GM21447 (cell line): ENCODE results near the gene BCL7C.
"Not testable (repeated sequence)": the region's sequence is repeated elsewhere in the genome, so short reads cannot be mapped to it uniquely, and the experiment has no call there.

ENCODE experiments used
- ATAC-seq: cut with Tn5 transposase; IDR thresholded peaks from one replicate; pipeline ENCODE4 v1.9.1; 2021; ENCODE audit not compliant: unreplicated experiment

Gene BCL7C

GRCh38 chr16:30893744-30894539 is at the start of gene BCL7C:
Gene BCL7C (minus strand): TSS chr16:30894077. CDS start chr16:30893944, 133 bp downstream.
- ATAC-seq = peak; percentile 65

- ATAC-seq = no peak
These were observed 48.5 kb upstream of the BCL7C start for GRCh38 chr16:30942426-30942806.

- peak; percentile 86 for ATAC-seq
These were observed 47.9 kb upstream of the BCL7C start for GRCh38 chr16:30941600-30942425.

- not testable (repeated sequence) for ATAC-seq
These were observed 45.7 kb upstream of the BCL7C start for GRCh38 chr16:30939571-30939970.

- ATAC-seq = no peak
These were observed 43.8 kb upstream of the BCL7C start for GRCh38 chr16:30937692-30938091.

- no peak for ATAC-seq
These were observed 41.1 kb upstream of the BCL7C start for GRCh38 chr16:30934827-30935557.

DNA sequence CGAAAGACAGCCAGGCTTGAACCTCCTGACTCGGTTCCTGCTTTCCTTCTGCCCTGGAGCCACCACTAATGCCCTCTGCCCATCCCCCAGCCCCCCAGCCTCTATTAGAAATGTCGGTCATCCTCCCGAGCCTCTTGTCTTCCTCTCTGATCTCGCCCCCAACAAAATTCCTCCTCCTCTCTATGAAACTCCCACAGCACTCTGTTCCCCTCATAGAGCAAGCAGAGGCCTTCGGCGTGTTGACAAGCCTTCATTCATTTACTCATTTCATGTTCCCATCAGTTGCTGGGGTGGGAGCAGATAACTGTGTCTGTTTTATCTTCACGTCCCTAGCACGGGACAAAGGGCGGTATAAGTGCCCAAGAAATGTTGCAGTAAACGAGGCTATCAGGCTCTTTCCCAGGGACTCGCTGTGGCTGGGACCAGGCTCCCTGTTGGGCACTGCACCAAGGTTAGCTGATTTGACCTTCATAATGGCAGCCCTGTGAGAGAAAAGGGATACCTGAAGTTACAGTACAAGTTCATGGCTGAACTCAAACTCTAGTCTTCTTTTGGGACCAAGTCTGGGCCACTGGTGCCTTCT is 37.3 kb upstream of the BCL7C start:
- ATAC-seq = no peak

DNA sequence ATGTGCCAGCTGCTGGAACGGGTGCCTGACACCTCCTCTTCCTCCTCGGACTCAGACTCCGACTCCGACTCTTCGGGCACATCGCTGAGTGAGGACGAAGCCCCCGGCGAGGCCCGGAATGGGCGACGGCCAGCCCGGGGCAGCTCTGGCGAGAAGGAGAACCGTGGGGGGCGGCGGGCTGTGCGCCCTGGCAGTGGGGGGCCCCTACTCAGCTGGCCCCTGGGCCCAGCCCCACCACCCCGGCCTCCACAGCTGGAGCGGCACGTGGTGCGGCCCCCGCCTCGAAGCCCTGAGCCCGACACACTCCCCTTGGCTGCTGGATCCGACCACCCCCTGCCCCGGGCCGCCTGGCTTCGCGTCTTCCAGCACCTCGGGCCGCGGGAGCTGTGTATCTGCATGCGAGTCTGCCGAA is 36.3 kb upstream of the BCL7C start:
- ATAC-seq = no peak

- ATAC-seq = no peak
These were observed 35.3 kb upstream of the BCL7C start for GRCh38 chr16:30929167-30929566.

DNA sequence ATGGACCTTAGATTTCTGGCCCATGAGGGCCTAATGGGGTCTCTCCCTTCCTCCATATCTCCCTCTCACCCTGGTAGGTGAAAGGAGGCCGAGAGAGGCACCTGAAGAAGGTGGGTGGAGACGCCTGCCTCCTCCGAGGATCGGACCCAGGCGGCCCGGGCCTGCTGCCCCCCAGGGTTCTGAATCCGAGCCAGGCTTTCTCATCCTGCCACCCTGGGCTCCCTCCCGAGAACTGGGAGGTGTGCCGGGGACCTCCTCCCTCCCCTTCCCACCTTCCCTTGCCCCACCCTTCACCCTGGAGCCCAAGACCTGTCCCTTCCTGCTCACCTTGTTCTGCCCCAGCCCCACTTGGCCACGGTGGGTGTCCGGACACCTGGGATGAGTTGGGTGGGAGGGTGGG is 34.5 kb upstream of the BCL7C start:
- ATAC-seq = no peak

GRCh38 chr16:30927789-30928378 is 34.0 kb upstream of the BCL7C start:
- ATAC-seq = no peak

GRCh38 chr16:30926937-30927788 is 33.3 kb upstream of the BCL7C start:
- ATAC-seq = no peak

GRCh38 chr16:30925995-30926811 is 32.3 kb upstream of the BCL7C start:
- ATAC-seq = no peak

- ATAC-seq = no peak
These were observed 31.7 kb upstream of the BCL7C start for GRCh38 chr16:30925632-30925987.

GRCh38 chr16:30924913-30925631 is 31.2 kb upstream of the BCL7C start:
- no peak for ATAC-seq

DNA sequence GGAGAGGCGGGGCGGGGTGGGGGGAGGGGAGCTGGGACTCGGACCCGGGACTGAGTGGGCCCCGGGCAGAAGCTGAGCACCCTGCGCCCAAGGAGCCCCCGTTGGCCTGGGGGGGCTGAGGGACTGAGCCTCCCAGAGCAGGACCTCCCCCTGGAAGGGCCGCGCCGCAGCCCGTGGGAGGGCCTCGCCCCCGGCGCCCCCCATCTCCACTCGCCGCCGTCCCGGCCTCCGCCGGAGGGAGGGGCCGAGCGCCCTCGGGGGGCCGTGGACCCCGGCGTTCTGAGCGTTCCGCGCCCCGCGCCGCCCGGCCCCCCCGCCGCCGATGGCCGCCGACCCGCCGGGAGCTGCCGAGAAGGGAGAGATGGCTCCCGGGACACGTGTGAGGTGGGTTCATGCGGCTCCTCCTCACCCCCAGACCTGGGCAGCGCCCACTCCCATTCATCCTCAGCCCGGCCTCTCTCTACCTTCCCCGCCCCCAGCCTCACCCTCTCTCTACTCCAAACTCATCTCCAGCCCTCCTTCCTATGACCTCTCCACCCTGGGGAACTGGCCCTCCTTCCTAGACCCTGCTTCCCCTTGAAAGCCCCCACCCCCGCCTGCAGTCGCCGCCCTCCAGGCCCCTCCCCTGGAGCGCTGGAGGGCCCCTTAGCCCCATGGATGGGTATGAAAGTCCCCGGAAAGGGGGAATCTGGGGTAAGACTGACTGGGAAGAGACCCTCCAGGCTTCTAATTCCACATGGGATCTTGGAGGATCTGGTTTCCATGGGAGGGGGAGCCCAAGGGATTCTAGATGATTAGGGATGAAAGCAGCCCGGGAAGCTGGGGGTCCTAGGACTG is 30.4 kb upstream of the BCL7C start:
- no peak for ATAC-seq

DNA sequence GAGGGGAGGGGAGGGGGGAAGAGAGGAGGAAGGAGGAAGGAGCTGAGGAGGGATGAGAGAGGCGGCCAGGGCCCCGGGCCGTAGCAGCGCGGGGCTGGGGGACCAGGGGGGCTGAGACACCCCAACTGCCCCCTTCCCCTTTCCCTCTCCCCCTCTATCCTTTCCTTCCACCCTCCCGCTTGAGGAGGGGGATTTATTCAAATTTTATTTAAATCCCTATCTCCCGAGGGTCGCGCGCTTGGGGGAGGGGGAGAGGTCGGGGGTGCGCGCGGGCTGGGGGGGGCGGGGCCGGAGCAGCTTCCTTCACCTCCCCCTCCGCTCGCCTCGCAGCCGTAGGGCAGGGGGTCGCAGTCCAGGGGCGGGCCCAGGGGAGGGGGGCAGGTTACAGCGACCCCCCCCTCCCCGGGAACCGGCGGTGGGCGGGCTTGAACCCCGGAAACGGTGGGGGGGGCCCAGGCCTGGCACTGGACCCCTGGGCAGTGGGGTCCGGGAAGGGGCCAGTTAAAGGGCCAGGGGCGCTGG is 29.7 kb upstream of the BCL7C start, which contains the start of gene FBXL19:
TSS of gene FBXL19 (plus strand) at position 19 of the 522 bp plus-strand sequence. CDS start 2,183 bp downstream, outside the sequence.
- ATAC-seq = no peak
